Thyroid gland (tissue), 4 donors: ENCODE results near the gene GGT5. TPM values are rescaled to one million over a fixed set of nuclear protein-coding genes. Genes with fewer than 3 reads are reported as not detected.
A peak's percentile ranks its signal among the peaks of the same experiment; 100 is the strongest.
"Not testable (repeated sequence)": the region's sequence is repeated elsewhere in the genome, so short reads cannot be mapped to it uniquely, and the experiment has no call there.

Experiments used
- DNase-seq, 2 donors: peaks; one replicate each; pipeline ENCODE4 v3.0.0-alpha.2; 2019
- H3K27ac ChIP-seq, 3 donors: fragments of 200-600 bp; sonication (generic); 1 replicate in 2 of 3; 2 replicates in 1 of 3; pipeline ENCODE4 v1.5.1; 2016 to 2019; ENCODE audit warnings: mild to moderate bottlenecking in 1 of 3, moderate library complexity in 1 of 3
- H3K27me3 ChIP-seq: fragments of 200-600 bp; sonication (generic); one replicate; pipeline ENCODE4 v1.5.1; 2019
- H3K36me3 ChIP-seq, 2 donors: fragments of 200-600 bp; sonication (generic); one replicate each; pipeline ENCODE4 v1.5.1; 2016 to 2019
- H3K4me1 ChIP-seq, 2 donors: fragments of 200-600 bp; sonication (generic); one replicate each; pipeline ENCODE4 v1.5.1; 2017 to 2019
- H3K4me3 ChIP-seq, 3 donors: fragments of 200-600 bp; sonication (generic); replicated peaks in 1 of 3; 1 replicate in 2 of 3; 2 replicates in 1 of 3; pipeline ENCODE4 v1.5.1; 2016; ENCODE audit warnings: mild to moderate bottlenecking in 1 of 3
- H3K9me3 ChIP-seq: fragments of 200-600 bp; sonication (generic); one replicate; pipeline ENCODE4 v1.5.1; 2017
- CTCF ChIP-seq, 6 experiments: fragments of 200-600 bp in 3 of 6; fragments of 450-650 bp in 3 of 6; sonication (generic) in 3 of 6; IDR thresholded peaks; one replicate each; pipeline ENCODE4 v1.5.1; 2016 to 2019; ENCODE audit warnings: antibody characterized with exemption in 6 of 6, mild to moderate bottlenecking in 2 of 6, inconsistent platforms in 1 of 6, moderate library complexity in 1 of 6
- POLR2A ChIP-seq, 2 donors: fragments of 450-650 bp; IDR thresholded peaks; one replicate each; pipeline ENCODE4 v1.6.1; 2017; ENCODE audit warnings: antibody characterized with exemption in 2 of 2, mild to moderate bottlenecking in 2 of 2, moderate library complexity in 1 of 2
- whole genome bisulfite sequencing, 2 donors: methylation state at CpG; one replicate each; pipeline ENCODE4 v1.1.5; 2017; 5-methylcytosine and 5-hydroxymethylcytosine counted together
- intact Hi-C: fragments of 100-400 bp; cut with DNase I; formaldehyde crosslinking; loops from one replicate; pipeline ENCODE4 v1.15.1; 2023
- total RNA-seq, 4 donors: library from RNA; depleted of rRNA; stranded (reverse); fragments of >200 nt; gene quantifications; one replicate each; pipeline ENCODE4 v1.2.3, GENCODE V29; 2016

The GGT5 gene
- total RNA-seq, 4 donors from 2014 or later: 59.0 to 99.3 (median 86.3) TPM

GRCh38 chr22:24274696-24275405, 30.0 kb upstream of the GGT5 start:
- H3K4me3 ChIP-seq, H3K36me3 ChIP-seq, H3K9me3 ChIP-seq, H3K27me3 ChIP-seq, intact Hi-C loops: not testable (repeated sequence)
- H3K4me1 ChIP-seq: peaks cover 30 to 47% of the 10 kb centered on the region in 2 donors
- H3K27ac ChIP-seq: peak overlapping the region; percentile 54 to 70 (median 69)
- TF ChIP-seq CTCF (IDR thresholded peaks at IDR 0.05): peak in 1 of 6 experiments; percentile 22
- DNase-seq: peak; percentile 77 to 81
- WGBS, 2 donors: 16 to 19% methylated on average over 6 to 7 of the region's 7 CpGs

DNA sequence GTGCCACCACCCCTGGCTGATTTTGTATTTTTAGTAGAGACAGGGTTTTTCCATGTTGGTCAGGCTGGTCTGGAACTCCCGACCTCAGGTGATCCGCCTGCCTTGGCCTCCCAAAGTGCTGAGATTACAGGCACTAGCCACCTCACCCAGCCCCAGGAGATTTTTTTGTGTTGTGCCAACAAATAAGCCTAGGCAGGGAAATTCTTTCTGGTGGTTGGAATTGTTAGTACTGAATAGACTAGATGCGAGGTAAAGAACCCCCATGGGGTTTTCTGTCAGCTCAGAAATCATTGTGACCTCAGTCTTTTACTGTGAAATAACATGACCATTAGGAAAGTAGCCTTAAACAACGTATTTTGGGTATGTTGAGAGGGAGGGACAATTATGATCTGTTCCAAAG, 29.0 kb upstream of the GGT5 start:
- H3K36me3 ChIP-seq, H3K27me3 ChIP-seq, H3K4me3 ChIP-seq, H3K9me3 ChIP-seq, DNase-seq, intact Hi-C loops: not testable (repeated sequence)
- 64 to 68% methylated on average over 4 of the region's 4 CpGs for WGBS, 2 donors
- H3K4me1 ChIP-seq: peaks cover 30 to 41% of the 10 kb centered on the region in 2 donors
- peak overlapping the region; percentile 54 to 70 (median 69) for H3K27ac ChIP-seq

DNA sequence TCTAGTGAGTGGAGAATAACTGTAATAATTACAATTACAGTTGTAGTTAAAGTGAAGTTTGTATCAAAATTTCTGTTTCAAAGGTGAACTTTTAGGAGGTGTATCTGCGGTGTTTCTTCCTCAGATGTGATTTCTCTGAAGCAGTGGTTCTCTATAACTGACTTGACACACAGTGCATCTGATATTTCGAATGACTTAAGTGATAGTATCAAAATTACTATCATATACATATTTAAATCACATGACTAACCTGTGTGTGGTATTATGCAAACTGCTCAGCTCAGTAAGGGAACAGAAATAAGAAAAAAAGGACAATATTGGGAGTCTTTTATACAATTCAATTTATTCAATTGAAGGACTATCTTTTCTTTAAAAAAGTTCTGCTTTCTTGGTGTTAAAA, 28.1 kb upstream of the GGT5 start:
- H3K9me3 ChIP-seq, DNase-seq, H3K4me3 ChIP-seq, H3K27me3 ChIP-seq, intact Hi-C loops, H3K36me3 ChIP-seq: not testable (repeated sequence)
- 87 to 90% methylated on average over 2 of the region's 2 CpGs for WGBS, 2 donors
- Histone ChIP-seq H3K27ac (peak overlapping the region in 1 of 3 donors; percentile 70), H3K4me1 (peaks cover 30 to 41% of the 10 kb centered on the region in 2 donors)

- no peaks in the 10 kb centered on the region for H3K27me3 ChIP-seq
- peak overlapping the region; percentile 84 to 94 (median 91) for H3K27ac ChIP-seq
- no peaks in the 10 kb centered on the region for H3K36me3 ChIP-seq
- DNase-seq: peak; percentile 38 to 39
- WGBS, 2 donors: 0 to 1% methylated on average over 19 to 25 of the region's 25 CpGs
- H3K9me3 ChIP-seq: no peaks in the 10 kb centered on the region
- H3K4me3 ChIP-seq: peak overlapping the region; percentile 77 to 97 (median 83)
- H3K4me1 ChIP-seq: peaks cover 30 to 39% of the 10 kb centered on the region in 2 donors
- intact Hi-C loops: no loop called here
- TF ChIP-seq POLR2A (IDR thresholded peaks at IDR 0.05) (no peak), CTCF (IDR thresholded peaks at IDR 0.05) (no peak)
These were observed 26.5 kb upstream of the GGT5 start for GRCh38 chr22:24271386-24271854.

DNA sequence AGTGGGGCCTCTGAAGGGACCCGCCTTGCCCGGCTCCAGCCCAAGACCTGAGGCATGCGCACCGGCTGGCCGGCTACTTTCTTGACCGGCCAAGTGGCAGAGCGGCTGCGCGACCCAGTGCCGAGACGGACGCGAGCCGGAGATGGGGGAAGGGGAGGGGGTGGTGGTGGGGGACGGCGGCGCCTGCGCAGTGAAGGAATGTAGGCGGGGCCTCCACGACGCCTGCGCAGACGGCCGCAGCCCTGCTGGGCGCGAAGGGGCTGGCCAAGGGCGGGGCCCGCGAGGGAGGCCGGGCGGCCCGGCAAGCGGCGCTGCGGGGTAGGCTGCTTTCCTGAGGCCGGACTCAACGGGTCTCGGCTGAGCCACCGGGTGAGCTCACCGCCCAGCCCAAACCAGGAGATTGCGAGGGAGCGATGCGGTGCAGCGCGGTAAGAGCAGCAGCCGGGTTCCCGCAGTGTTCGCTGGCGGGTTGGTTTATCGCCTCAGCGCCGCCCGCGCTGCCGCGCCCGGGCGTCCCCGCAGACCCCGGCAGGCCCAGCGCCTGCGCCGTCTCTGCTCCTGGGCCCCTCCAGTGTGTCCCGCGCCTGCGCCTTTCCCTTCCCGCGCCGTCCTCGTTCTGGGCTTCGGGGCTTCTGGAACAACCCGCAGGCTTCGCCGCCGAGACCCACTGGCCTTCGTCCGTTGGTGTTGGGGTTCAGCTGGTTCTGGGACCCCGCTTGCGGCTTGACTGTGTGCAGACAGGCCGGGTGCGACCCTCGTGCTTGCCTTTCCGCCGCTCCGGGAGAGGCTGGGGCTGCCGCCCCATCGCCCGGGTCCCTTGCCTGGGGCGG, 25.9 kb upstream of the GGT5 start, which contains the start of gene SPECC1L:
SPECC1L (plus strand) TSS at position 276 of the 830 bp plus-strand sequence. CDS start 31,401 bp downstream, outside the sequence.
- DNase-seq: peak; percentile 94 to 95
- Histone ChIP-seq H3K27me3 (no peaks in the 10 kb centered on the region), H3K36me3 (no peaks in the 10 kb centered on the region), H3K27ac (peak within 1 kb of the TSS; percentile 84 to 94 (median 91)), H3K9me3 (no peaks in the 10 kb centered on the region), H3K4me1 (peaks cover 30 to 35% of the 10 kb centered on the region in 2 donors), H3K4me3 (peak within 1 kb of the TSS; percentile 77 to 97 (median 83))
- WGBS, 2 donors: 0 to 5% methylated on average over 8 to 13 of the region's 89 CpGs
- TF ChIP-seq POLR2A (IDR thresholded peaks at IDR 0.05) (peak; percentile 93 to 99), CTCF (IDR thresholded peaks at IDR 0.05) (peak in 1 of 6 experiments; percentile 8)
- intact Hi-C loops: no loop called here

DNA sequence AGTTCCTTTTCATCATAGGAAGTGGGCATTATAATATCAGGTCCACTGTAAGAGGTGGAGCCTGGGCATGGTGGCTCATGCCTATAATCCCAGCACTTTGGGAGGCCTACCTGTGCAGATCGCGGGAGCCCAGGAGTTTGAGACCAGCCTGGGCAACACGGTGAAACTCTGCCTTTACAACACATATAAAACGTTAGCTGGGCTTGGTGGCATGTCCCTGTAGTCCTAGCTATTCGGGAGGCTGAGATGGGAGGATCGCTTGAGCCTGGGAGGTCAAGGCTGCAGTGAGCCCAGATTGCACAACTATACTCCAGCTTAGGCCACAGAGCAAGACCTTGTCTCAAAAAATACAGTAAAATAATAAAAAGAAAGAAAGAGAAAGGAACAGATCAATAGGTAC, 21.6 kb upstream of the GGT5 start:
- not testable (repeated sequence) for H3K4me3 ChIP-seq, H3K27ac ChIP-seq, H3K27me3 ChIP-seq, H3K9me3 ChIP-seq, H3K36me3 ChIP-seq, DNase-seq
- intact Hi-C loops: loop anchor here (10.0 kb wide), 1 partner anchor 312 kb away; no protein-coding TSS in a partner anchor
- H3K4me1 ChIP-seq: peaks cover 0 to 12% of the 10 kb centered on the region in 2 donors
- WGBS, 2 donors: 93 to 94% methylated on average over 6 of the region's 6 CpGs
